Transverse colon (tissue), 4 donors: Measurements from ENCODE around the gene MBP. TPM values are rescaled to one million over a fixed set of nuclear protein-coding genes. Genes with fewer than 3 reads are reported as not detected.

Source experiments
- DNase-seq: peaks from one replicate; pipeline ENCODE4 v3.0.0-alpha.2; 2019
- H3K27ac ChIP-seq, 4 donors: fragments of 200-600 bp; sonication (generic); 2 replicates each; pipeline ENCODE4 v1.5.1; 2016 to 2018; ENCODE audit warnings: inconsistent platforms in 4 of 4
- H3K27me3 ChIP-seq: fragments of 200-600 bp; sonication (generic); 2 replicates; pipeline ENCODE4 v1.5.1; 2017; ENCODE audit warnings: inconsistent platforms
- H3K36me3 ChIP-seq, 4 donors: fragments of 200-600 bp; sonication (generic); 2 replicates each; pipeline ENCODE4 v1.5.1; 2017 to 2019; ENCODE audit warnings: inconsistent platforms in 4 of 4
- H3K4me1 ChIP-seq, 4 donors: fragments of 200-600 bp; sonication (generic); 2 replicates each; pipeline ENCODE4 v1.5.1; 2017 to 2020; ENCODE audit warnings: inconsistent platforms in 4 of 4
- H3K4me3 ChIP-seq, 4 donors: fragments of 200-600 bp; sonication (generic); 1 replicate in 1 of 4; 2 replicates in 3 of 4; pipeline versions ENCODE4 v1.5.1 to v1.6.1; 2017 to 2019; ENCODE audit warnings: inconsistent platforms in 4 of 4
- H3K9me3 ChIP-seq, 2 donors: fragments of 200-600 bp; sonication (generic); 2 replicates each; pipeline ENCODE4 v1.5.1; 2017 to 2019; ENCODE audit warnings: inconsistent platforms in 2 of 2
- EP300 ChIP-seq: sonication (generic); formaldehyde crosslinking; IDR thresholded peaks from one replicate; pipeline ENCODE4 v1.6.1; 2017; ENCODE audit warnings: antibody characterized with exemption, low read depth
- POLR2A ChIP-seq: fragments of 450-650 bp; IDR thresholded peaks from one replicate; pipeline ENCODE4 v1.6.1; 2016; ENCODE audit warnings: antibody characterized with exemption, mild to moderate bottlenecking, moderate library complexity
- POLR2AphosphoS5 ChIP-seq, 3 donors: sonication (generic); formaldehyde crosslinking; IDR thresholded peaks; one replicate each; pipeline ENCODE4 v1.6.1; 2016; ENCODE audit warnings: antibody characterized with exemption in 3 of 3
- WGBS, 2 donors: methylation state at CpG; one replicate each; pipeline ENCODE4 v1.1.5; 2018; ENCODE audit warnings: low coverage in 1 of 2; 5-methylcytosine and 5-hydroxymethylcytosine counted together
- in situ Hi-C, 4 donors: fragments of 200-750 bp; cut with MboI; loops; one replicate each; pipeline versions ENCODE4 v1.15.0 to v1.15.1; 2017; ENCODE audit warnings: low sequenced_read_pairs in 3 of 4, low pct_ligation_motif_present in 1 of 4, low pct_unique_long_range_greater_than_20kb in 1 of 4
- intact Hi-C: fragments of 100-400 bp; cut with DNase I; formaldehyde crosslinking; loops from one replicate; pipeline ENCODE4 v1.15.1; 2023; ENCODE audit warnings: low total_unique reads
- total RNA-seq, 4 donors: library from RNA; depleted of rRNA; stranded (reverse); fragments of >200 nt; gene quantifications; one replicate each; pipeline ENCODE4 v1.1.0, GENCODE V29; 2016
- TF ChIP-seq, protein P1 (sequence below), 5 experiments: fragments of 200-600 bp in 3 of 5; fragments of 450-650 bp in 2 of 5; sonication (generic) in 3 of 5; IDR thresholded peaks; 1 replicate in 2 of 5; 2 replicates in 3 of 5; pipeline ENCODE4 v1.5.1; 2016 to 2017; ENCODE audit warnings: antibody characterized with exemption in 5 of 5, inconsistent platforms in 3 of 5, mild to moderate bottlenecking in 2 of 5, moderate library complexity in 1 of 5

The MBP gene
- total RNA-seq, 4 donors from 2014 or later: 12.7 to 53.4 (median 41.0) TPM

DNA sequence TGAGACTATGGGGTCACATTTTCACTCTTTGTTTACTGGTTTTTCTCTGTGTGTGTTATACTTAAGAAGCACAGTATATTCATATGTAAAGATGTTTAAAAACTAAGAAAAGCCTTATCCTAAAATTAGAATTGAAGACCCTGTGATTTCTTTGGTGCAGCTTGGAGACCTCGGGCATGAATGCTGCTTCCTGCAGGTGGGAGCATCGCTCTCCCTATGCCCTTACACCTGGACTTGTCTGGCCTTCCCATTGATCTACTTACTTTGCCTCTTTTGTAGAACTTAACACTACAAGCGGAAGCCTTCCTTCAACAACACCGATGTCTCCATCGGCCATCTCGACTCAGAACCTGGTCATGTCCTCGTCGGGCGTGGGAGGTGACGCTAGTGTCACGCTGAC lies 195.7 kb downstream of the MBP start:
- in situ Hi-C loops: no loop called here

DNA sequence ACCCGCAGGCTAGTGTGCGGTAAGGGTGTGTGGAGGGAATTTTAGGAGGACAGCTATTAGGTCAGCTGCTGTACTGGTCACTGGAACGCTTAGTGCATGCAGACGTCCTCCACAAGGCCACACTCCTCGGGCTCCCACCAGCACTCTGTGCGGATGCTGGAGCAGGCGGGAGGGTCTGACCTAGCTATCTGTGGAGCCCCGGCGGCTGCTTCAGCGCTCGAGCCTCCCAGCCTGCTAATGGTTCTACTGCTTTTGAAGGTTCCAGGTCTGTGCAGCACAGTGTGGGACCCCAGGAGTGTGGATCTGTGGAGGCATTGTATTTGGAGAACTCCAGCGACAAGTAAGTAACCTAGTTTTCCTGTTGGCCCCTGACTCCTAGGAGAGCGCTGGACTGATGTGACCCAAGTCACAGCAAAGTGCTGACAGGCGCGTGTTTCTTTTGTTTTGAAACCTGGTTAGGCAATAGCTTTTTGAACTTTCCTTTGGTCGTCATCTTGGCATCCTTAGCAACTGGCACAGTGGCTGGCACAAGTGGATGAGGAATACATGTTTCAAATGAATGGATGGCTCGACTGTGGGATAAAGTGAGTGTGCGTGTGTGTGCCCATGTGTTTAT lies 196.8 kb downstream of the MBP start:
- no peak for DNase-seq
- no peak for TF ChIP-seq POLR2A
- no peak for TF ChIP-seq POLR2AphosphoS5 (IDR thresholded peaks at IDR 0.05)
- no peak overlapping the region for H3K27ac ChIP-seq
- no peaks in the 10 kb centered on the region for H3K4me1 ChIP-seq
- H3K9me3 ChIP-seq: no peaks in the 10 kb centered on the region
- in situ Hi-C loops: no loop called here
- peaks cover 0 to 15% (median 4%) of the 10 kb centered on the region in 4 donors for H3K36me3 ChIP-seq
- intact Hi-C loops: no loop called here
- H3K4me3 ChIP-seq: no peak overlapping the region
- no peaks in the 10 kb centered on the region for H3K27me3 ChIP-seq
- 96 to 100% methylated on average over 1 to 18 of the region's 18 CpGs for WGBS, 2 donors

More for the DNA sequence above, 195.7 kb downstream of the MBP start:
- H3K36me3 ChIP-seq: peaks cover 0 to 15% (median 4%) of the 10 kb centered on the region in 4 donors
- no peak overlapping the region for H3K4me3 ChIP-seq
- no peaks in the 10 kb centered on the region for H3K9me3 ChIP-seq
- no peak for DNase-seq
- no peaks in the 10 kb centered on the region for H3K4me1 ChIP-seq
- no peaks in the 10 kb centered on the region for H3K27me3 ChIP-seq
- 96 to 100% methylated on average over 8 to 11 of the region's 11 CpGs for whole genome bisulfite sequencing, 2 donors
- H3K27ac ChIP-seq: no peak overlapping the region
- TF ChIP-seq, protein P1, sequence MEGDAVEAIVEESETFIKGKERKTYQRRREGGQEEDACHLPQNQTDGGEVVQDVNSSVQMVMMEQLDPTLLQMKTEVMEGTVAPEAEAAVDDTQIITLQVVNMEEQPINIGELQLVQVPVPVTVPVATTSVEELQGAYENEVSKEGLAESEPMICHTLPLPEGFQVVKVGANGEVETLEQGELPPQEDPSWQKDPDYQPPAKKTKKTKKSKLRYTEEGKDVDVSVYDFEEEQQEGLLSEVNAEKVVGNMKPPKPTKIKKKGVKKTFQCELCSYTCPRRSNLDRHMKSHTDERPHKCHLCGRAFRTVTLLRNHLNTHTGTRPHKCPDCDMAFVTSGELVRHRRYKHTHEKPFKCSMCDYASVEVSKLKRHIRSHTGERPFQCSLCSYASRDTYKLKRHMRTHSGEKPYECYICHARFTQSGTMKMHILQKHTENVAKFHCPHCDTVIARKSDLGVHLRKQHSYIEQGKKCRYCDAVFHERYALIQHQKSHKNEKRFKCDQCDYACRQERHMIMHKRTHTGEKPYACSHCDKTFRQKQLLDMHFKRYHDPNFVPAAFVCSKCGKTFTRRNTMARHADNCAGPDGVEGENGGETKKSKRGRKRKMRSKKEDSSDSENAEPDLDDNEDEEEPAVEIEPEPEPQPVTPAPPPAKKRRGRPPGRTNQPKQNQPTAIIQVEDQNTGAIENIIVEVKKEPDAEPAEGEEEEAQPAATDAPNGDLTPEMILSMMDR (IDR thresholded peaks at IDR 0.05): no peak
- no peak for TF ChIP-seq EP300
- no peak for TF ChIP-seq POLR2AphosphoS5 (IDR thresholded peaks at IDR 0.05)
- TF ChIP-seq POLR2A: no peak
- intact Hi-C loops: no loop called here

DNA sequence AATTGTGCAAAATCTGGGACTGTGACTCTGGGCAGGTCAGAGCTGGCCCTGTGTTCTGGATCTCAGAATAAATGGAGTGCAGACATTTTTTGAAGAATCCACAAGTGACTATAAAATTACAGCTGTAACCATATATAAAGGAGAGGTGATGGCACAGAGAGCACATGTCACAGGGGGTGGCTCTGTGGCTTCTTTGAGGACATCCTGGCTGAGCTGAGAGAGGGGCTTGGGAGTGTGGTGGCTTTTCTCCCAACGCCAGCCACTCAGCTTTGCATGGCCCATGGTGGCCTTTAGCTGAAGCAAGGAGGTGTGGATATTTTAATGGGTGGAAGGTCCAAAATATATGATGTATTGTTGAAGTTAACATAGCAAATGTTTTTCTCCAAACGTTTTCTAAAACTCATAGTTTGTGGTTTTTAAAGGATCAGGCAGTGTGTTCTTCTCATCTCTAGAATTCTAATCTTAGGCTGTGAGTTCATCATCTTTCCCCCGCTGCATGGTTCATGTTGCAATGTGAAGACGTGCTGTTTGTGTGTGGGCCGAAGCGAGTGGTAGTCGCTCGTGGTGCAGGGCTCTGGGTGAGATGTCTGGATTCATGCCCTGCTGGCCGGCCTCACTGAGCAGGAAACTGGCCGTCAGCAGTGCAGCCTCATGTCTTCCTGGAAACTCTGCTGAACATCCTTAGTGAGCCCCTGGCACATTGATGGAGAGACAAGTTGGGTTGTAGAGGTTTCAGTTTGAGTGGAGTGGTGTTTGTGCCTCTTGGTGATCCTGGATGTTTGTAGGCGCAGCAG lies 200.4 kb downstream of the MBP start:
- peaks cover 0 to 16% (median 6%) of the 10 kb centered on the region in 4 donors for H3K36me3 ChIP-seq
- intact Hi-C loops (no loop called here), in situ Hi-C loops (no loop called here)
- 78 to 100% methylated on average over 1 to 11 of the region's 11 CpGs for WGBS, 2 donors
- TF ChIP-seq, protein P1 (IDR thresholded peaks at IDR 0.05): no peak
- TF ChIP-seq EP300 (no peak), POLR2A (no peak), POLR2AphosphoS5 (IDR thresholded peaks at IDR 0.05) (no peak)
- no peak overlapping the region for H3K27ac ChIP-seq
- H3K4me3 ChIP-seq: no peak overlapping the region
- H3K9me3 ChIP-seq: no peaks in the 10 kb centered on the region
- no peak for DNase-seq
- no peaks in the 10 kb centered on the region for H3K4me1 ChIP-seq
- H3K27me3 ChIP-seq: no peaks in the 10 kb centered on the region

DNA sequence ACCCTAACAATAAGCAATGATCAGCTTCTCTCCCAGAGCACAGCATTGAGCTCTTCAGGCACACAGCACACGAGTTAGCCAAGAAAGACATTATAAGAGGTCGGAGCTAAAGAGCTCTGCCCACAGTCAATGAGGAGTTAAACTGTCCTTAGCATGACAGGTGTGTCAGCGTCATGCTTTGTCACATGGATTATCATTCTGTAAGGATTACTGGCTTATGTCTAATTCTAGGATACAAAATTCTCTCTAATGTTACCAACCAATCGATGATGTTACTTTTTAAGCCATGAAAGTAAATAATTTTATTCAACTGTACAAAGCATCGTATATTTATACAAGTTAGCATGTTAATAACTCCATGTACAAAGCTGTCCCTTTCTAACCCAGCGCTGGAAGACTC lies 201.4 kb downstream of the MBP start:
- Histone ChIP-seq H3K36me3 (peaks cover 0 to 17% (median 6%) of the 10 kb centered on the region in 4 donors), H3K4me1 (no peaks in the 10 kb centered on the region)

More for the DNA sequence above, 201.4 kb downstream of the MBP start:
- 94 to 97% methylated on average over 4 to 6 of the region's 6 CpGs for WGBS, 2 donors
- no peak overlapping the region for H3K4me3 ChIP-seq
- no peak for DNase-seq
- H3K27me3 ChIP-seq: no peaks in the 10 kb centered on the region
- TF ChIP-seq, protein P1 (IDR thresholded peaks at IDR 0.05): no peak
- TF ChIP-seq POLR2AphosphoS5 (IDR thresholded peaks at IDR 0.05) (no peak), POLR2A (no peak), EP300 (no peak)
- no peaks in the 10 kb centered on the region for H3K9me3 ChIP-seq
- in situ Hi-C loops: no loop called here
- no peak overlapping the region for H3K27ac ChIP-seq
- intact Hi-C loops: no loop called here

Other genes starting within 250 kb of the MBP start
- gene GALR1, start 117.1 kb upstream of the MBP start, total RNA-seq: 1 to 10 TPM in 1 of 4 donors, under 1 TPM in 3; under 0.01 to 1.9 (median 0.07) TPM